HG03039 (cell line): Measurements from ENCODE around the gene OR56B1.

ENCODE experiments used
- ATAC-seq: cut with Tn5 transposase; IDR thresholded peaks from one replicate; pipeline ENCODE4 v1.9.1; 2021; ENCODE audit warnings: mild to moderate bottlenecking, moderate library complexity; ENCODE audit not compliant: unreplicated experiment

Gene OR56B1

DNA sequence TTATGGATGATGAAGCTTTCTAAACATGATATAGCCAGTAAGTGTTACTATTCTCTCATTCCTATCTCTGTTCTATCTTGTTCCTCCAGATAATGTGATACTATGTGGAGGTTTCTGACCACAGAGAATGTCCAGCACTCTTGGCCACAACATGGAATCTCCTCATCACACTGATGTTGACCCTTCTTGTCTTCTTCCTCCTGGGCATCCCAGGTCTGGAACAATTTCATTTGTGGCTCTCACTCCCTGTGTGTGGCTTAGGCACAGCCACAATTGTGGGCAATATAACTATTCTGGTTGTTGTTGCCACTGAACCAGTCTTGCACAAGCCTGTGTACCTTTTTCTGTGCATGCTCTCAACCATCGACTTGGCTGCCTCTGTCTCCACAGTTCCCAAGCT is 9.9 kb upstream of the OR56B1 start:
- no peak for ATAC-seq

DNA sequence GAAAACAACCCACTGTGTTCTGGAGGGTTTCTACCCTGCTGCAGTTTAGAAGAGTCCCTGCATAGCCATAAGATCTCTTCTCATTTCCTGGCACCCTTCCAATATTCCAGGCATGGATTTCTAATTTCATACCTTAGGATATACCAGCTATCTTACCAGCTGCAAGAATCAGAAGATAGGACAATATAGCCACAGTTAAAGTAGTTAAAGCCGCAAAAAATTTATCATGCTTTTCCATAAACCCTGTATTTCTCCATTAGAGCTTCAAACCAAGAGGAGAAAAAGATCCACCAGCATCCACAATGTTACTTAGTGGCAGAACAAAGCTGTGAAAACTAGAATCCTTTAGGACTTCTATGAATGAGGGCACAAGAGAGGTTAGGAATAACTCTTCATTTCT is 8.6 kb upstream of the OR56B1 start:
- ATAC-seq, result no peak

DNA sequence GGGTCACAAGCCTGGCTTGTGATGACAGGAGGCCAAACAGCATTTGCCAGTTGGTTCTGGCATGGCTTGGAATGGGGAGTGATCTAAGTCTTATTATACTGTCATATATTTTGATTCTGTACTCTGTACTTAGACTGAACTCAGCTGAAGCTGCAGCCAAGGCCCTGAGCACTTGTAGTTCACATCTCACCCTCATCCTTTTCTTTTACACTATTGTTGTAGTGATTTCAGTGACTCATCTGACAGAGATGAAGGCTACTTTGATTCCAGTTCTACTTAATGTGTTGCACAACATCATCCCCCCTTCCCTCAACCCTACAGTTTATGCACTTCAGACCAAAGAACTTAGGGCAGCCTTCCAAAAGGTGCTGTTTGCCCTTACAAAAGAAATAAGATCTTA is 843 bp downstream of the OR56B1 start:
- ATAC-seq, result no peak

GRCh38 chr11:5737670-5738392 is 1.6 kb downstream of the OR56B1 start:
- no peak for ATAC-seq

DNA sequence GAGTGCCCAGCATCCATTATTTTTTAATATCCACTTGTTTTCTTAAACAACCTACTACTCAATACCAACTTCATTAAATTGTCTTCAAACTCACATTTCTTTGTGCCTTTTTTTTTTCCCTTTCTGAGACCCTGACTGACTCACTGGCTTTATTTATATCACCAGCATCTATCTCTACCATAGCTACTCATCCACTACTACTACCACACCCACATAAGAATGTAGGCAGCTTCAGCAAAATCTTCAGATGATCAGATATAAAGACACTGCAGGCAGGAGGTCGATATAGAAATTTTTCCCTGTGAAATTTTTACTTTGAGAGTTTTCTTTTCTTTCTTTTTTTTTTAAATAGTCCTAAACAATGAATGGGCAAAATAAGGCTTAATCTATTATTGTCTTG is 2.2 kb downstream of the OR56B1 start:
- no peak for ATAC-seq

GRCh38 chr11:5746614-5747013 is 10.4 kb downstream of the OR56B1 start:
- ATAC-seq, result no peak

GRCh38 chr11:5749836-5750235 is 13.6 kb downstream of the OR56B1 start:
- no peak for ATAC-seq

DNA sequence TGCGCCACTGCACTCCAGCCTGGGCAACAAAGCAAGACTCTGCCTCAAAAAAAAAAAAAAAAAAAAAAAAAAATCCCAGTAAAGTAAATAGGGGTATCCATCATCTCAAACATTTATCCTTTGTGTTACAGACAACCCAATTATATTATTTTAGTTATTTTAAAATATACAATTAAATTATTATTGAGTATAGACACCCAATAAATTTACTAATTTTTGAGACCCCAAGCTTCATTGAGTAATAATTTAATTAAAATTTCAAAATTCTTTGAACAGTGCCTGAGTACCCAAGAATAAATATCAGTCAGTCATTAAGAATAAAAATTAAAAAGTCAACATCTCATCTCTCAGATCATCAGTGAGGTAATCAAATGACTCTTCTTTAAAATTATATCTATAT is 17.7 kb downstream of the OR56B1 start, which contains the start of gene OR52N4:
OR52N4 (plus strand) TSS at position 301 of the 400 bp plus-strand sequence. CDS start 498 bp downstream, outside the sequence.
- no peak for ATAC-seq

DNA sequence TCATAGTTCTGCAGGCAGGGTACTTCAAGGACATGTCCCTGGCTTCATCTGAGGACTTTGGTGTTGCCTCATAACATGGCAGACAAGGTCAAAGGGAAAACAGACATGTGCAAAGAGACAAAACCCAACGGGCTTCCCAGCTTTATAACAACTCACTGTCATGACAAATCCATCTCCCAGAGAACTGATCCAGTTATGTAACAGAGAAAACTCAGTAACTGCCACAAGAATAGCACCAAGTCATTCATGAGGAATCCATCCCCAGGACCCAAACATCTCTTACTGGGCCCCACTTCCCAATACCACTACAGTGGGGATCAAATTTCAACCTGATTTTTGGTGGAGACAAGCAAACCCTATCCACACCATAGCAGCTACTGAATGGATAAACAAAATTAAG is 30.8 kb downstream of the OR56B1 start:
- ATAC-seq, result no peak

DNA sequence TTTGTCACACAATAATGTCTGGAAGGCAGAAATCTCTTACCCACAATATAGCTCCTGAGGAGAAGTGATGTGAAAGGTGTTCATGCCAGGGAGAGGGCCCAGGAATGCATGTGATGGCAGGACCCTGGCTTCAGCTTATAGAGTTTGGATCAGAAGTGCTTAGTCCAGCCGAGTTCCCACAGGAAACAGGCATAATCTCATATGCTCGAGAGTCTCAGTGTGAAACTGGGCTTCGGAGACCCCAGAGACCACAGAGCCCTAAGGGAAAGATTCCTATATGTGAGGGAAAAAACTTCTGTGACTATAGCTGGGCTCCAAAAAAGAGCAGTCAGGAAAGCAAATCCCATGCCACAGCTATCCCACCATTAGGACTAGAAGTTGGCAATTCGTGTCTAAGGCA is 47.0 kb downstream of the OR56B1 start, which contains the start of gene OR52N5:
OR52N5 (minus strand) TSS at position 101 of the 400 bp plus-strand sequence. CDS start 4,721 bp downstream, outside the sequence.
- no peak for ATAC-seq
